Measurements from ENCODE around the gene SLC6A3. TPM values are rescaled to one million over a fixed set of nuclear protein-coding genes. Genes with fewer than 3 reads are reported as not detected.

SLC6A3 gene
- total and polyA plus RNA-seq, 2 donors (not counting 3 experiments of a cell fraction or from before 2014, with no cell fraction given): not detected

DNA sequence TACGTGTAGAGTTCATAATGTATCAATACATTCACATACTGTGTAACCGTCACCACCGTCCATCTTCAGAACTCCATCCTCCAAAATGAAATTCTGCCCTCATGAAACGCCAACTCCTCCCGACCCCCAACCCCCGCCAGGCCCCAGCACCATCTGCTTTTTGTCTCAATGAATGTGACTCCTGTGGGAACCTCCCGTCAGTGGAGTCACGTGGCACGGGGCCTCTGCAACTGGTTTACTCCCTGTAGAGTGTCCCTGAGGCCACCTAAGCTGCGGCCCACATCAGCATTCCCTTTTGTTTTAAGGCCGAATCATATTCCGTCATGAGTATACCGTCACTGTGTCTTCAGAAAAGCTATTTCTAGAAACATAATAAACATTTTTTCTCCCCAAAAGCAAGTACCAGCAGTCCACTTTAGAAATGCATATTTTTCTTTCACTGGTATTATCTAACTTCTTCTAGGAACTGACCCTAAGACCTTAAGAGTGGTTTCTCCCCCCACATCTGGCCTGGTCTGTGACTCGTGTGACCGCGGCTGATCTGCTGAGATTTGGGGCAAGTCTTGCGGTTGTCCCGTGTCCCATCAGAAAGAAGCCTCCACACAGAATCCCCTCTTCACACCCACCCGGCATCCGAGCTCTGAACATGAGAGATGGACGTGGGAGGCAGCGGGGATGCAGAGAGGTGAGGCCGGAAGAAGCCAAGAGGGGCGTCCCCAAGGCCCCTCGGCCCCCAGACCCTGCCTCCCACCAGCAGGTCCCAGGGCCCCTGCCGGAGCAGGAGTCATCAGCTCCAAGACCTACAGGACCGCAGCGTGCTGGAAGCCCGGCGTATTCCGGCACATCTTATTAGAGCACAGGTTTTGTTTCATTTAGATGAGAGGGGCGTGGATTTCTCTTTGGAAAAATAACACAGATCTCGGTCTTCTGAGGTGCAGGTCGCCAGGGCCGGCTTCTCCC is 38.3 kb downstream of the SLC6A3 start:
- TF ChIP-seq JUN (IDR thresholded peaks at IDR 0.05; ENCODE audit: borderline replicate concordance, insufficient read depth, insufficient read length, low read depth) (no peak), POLR2AphosphoS5 (IDR thresholded peaks at IDR 0.05; ENCODE audit: insufficient read depth, low read depth, low read length) (no peak), POLR2A (IDR thresholded peaks at IDR 0.05; ENCODE audit: low read depth, low read length) (no peak), GATA2 (IDR thresholded peaks at IDR 0.05; ENCODE audit: insufficient read depth, insufficient read length, low read depth, low read length) (no peak), EZH2 (IDR thresholded peaks at IDR 0.05; ENCODE audit: borderline replicate concordance, low read depth, low read length, severe bottlenecking) (no peak)
- TF ChIP-seq, protein P1, sequence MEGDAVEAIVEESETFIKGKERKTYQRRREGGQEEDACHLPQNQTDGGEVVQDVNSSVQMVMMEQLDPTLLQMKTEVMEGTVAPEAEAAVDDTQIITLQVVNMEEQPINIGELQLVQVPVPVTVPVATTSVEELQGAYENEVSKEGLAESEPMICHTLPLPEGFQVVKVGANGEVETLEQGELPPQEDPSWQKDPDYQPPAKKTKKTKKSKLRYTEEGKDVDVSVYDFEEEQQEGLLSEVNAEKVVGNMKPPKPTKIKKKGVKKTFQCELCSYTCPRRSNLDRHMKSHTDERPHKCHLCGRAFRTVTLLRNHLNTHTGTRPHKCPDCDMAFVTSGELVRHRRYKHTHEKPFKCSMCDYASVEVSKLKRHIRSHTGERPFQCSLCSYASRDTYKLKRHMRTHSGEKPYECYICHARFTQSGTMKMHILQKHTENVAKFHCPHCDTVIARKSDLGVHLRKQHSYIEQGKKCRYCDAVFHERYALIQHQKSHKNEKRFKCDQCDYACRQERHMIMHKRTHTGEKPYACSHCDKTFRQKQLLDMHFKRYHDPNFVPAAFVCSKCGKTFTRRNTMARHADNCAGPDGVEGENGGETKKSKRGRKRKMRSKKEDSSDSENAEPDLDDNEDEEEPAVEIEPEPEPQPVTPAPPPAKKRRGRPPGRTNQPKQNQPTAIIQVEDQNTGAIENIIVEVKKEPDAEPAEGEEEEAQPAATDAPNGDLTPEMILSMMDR (IDR thresholded peaks at IDR 0.05; ENCODE audit: extremely low read depth in 1 of 2, insufficient read depth in 1 of 2, low read depth in 1 of 2, low read length in 2 of 2): no peak
- DNase-seq (ENCODE audit: low read depth, low spot score) (no peak), FAIRE-seq (no peak)
- no peaks in the 10 kb centered on the region for H3K27me3 ChIP-seq (ENCODE audit: control insufficient read depth in 2 of 2, insufficient read depth in 2 of 2, low read length in 2 of 2)
- no peaks in the 10 kb centered on the region for H3K9me1 ChIP-seq (replicated peaks; ENCODE audit: control insufficient read depth, extremely low read depth, insufficient read depth, low read length)
- ChIA-PET CTCF (interaction anchor here (1.4 kb wide), 1 partner anchor 233 kb away, joined by 3 read pairs; no protein-coding TSS in a partner anchor), POLR2A (no interaction called here)
- H3K4me2 ChIP-seq (ENCODE audit: insufficient read depth, low read length): no peak overlapping the region
- H3K4me3 ChIP-seq (replicated peaks in 1 of 3; ENCODE audit: insufficient read depth in 1 of 3, low read depth in 1 of 3, low read length in 3 of 3): no peak overlapping the region
- dilution Hi-C loops (cut with MboI; ENCODE audit: extremely low pct_ligation_motif_present, low sequenced_read_pairs): no loop called here
- H3K9me3 ChIP-seq (replicated peaks; ENCODE audit: control insufficient read depth, insufficient read depth, low read length): no peaks in the 10 kb centered on the region
- no peaks in the 10 kb centered on the region for H3K79me2 ChIP-seq (ENCODE audit: control insufficient read depth, insufficient read depth, low read length)
- H4K20me1 ChIP-seq (replicated peaks; ENCODE audit: control insufficient read depth, extremely low read depth, insufficient read depth, low read length): no peaks in the 10 kb centered on the region
- H2AFZ ChIP-seq (ENCODE audit: low read depth, low read length): no peak overlapping the region
- no peaks in the 10 kb centered on the region for H3K36me3 ChIP-seq (ENCODE audit: control insufficient read depth in 2 of 2, extremely low read depth in 1 of 2, insufficient read depth in 2 of 2, low read length in 2 of 2)
- H3K4me1 ChIP-seq (ENCODE audit: control insufficient read depth, extremely low read depth, insufficient read depth, low read length): no peaks in the 10 kb centered on the region
- intact Hi-C loops (cut with micrococcal nuclease): no loop called here
- no TSS peak for BruUV-seq (replicated peaks)
- H3K27ac ChIP-seq (ENCODE audit: insufficient read depth, low read depth, low read length): no peak overlapping the region
- H3K9ac ChIP-seq (replicated peaks; ENCODE audit: extremely low read depth, insufficient read depth, low read length): no peak overlapping the region
